Osteoblast (primary cell): ENCODE measurements around the gene PTGES2. TPM values are rescaled to one million over a fixed set of nuclear protein-coding genes. Genes with fewer than 3 reads are reported as not detected.

Experiments
- DNase-seq: peaks from one replicate; pipeline ENCODE4 v3.0.0; 2011; ENCODE audit warnings: low spot score, mixed read lengths; ENCODE audit not compliant: insufficient read length; ENCODE audit errors: missing footprints
- H2AFZ ChIP-seq: 2 replicates; pipeline ENCODE4 v1.6.0; 2011; ENCODE audit warnings: mild to moderate bottlenecking, low read length
- H3K27ac ChIP-seq: 2 replicates; pipeline ENCODE4 v1.5.1; 2011; ENCODE audit warnings: mild to moderate bottlenecking, low read depth, low read length, moderate library complexity
- H3K27me3 ChIP-seq: 2 replicates; pipeline ENCODE4 v1.6.0; 2012; ENCODE audit warnings: mild to moderate bottlenecking, control low read depth, inconsistent platforms, low read length, moderate library complexity; ENCODE audit not compliant: insufficient read depth
- H3K36me3 ChIP-seq: 2 replicates; pipeline ENCODE4 v1.5.1; 2011; ENCODE audit warnings: mild to moderate bottlenecking, low read length, control low read depth, moderate library complexity; ENCODE audit not compliant: insufficient read depth
- H3K4me1 ChIP-seq: 2 replicates; pipeline ENCODE4 v1.5.1; 2011; ENCODE audit warnings: mild to moderate bottlenecking, low read length, control low read depth, moderate library complexity; ENCODE audit not compliant: insufficient read depth
- H3K4me2 ChIP-seq: 2 replicates; pipeline ENCODE4 v1.6.0; 2011; ENCODE audit warnings: mild to moderate bottlenecking, low read length; ENCODE audit not compliant: insufficient read depth
- H3K4me3 ChIP-seq: fragments of 200-600 bp; sonication (generic); 3 replicates; pipeline ENCODE4 v1.5.1; 2012; ENCODE audit warnings: mild to moderate bottlenecking, low read length, inconsistent platforms; ENCODE audit not compliant: insufficient read depth
- H3K79me2 ChIP-seq: 2 replicates; pipeline ENCODE4 v1.6.0; 2012; ENCODE audit warnings: mild to moderate bottlenecking, low read length, control low read depth, inconsistent platforms; ENCODE audit not compliant: insufficient read depth
- H3K9me3 ChIP-seq: 2 replicates; pipeline ENCODE4 v1.5.1; 2011; ENCODE audit warnings: low read depth, low read length, control low read depth
- H4K20me1 ChIP-seq: 2 replicates; pipeline ENCODE4 v1.6.0; 2012; ENCODE audit warnings: mild to moderate bottlenecking, low read length, control low read depth; ENCODE audit not compliant: insufficient read depth
- CTCF ChIP-seq: IDR thresholded peaks from 2 replicates; pipeline ENCODE4 v1.5.1; 2011; ENCODE audit warnings: mild to moderate bottlenecking, low read depth, low read length, moderate library complexity; ENCODE audit errors: extremely low read depth
- total RNA-seq: library from RNA; depleted of rRNA; stranded (reverse); fragments of >200 nt; gene quantifications from 2 replicates; pipeline ENCODE4 v1.2.3, GENCODE V29; 2012

PTGES2 gene
- total RNA-seq, 1 donor, result 50.3 TPM

DNA sequence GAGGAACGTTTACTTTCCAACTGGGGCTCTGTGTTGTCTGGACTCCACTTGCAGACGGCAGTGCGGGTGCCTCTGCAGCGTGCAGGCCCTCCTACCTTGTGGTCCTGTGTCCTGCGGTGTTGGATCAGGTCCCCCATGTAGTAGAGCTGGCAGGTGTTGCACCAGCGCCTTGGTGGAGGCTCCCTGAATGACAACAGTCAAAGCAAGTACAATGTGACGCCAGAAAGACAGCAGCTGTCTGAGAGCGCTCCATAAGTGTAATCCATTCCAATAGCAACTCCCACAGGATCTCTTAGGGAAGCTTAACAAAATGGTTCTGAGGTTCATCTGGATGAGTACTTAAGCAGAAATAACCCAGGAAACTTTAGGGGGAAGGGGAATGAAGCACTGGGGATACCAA is 42.4 kb upstream of the PTGES2 start:
- Histone ChIP-seq H3K27me3 (no peaks in the 10 kb centered on the region), H3K9me3 (no peaks in the 10 kb centered on the region), H3K4me3 (no peak overlapping the region), H3K36me3 (peaks cover 57% of the 10 kb centered on the region), H4K20me1 (peaks cover 2% of the 10 kb centered on the region), H3K79me2 (peaks cover 7% of the 10 kb centered on the region), H3K4me2 (no peak overlapping the region), H3K27ac (no peak overlapping the region), H2AFZ (no peak overlapping the region), H3K4me1 (peaks cover 8% of the 10 kb centered on the region)
- TF ChIP-seq CTCF, result no peak
- peak; percentile 61 for DNase-seq

DNA sequence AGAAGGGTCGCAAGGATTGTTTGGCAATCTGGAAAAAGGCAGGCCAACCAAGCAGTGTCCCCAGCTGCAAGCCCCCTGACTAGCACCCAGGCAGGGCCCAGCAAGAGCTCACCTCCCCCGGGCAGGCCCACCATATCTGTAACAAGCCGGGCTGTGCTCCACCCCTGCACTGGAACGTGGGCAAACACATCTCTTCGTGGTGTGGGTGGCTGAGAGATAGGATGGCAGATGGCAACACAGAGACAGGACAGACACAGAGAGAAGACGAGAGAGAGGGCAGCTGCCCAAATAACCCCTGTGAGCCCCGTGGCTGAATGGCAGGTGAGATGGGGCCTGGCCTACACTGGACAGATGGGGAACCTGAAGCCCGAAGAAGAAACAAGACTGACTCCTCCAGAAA is 42.0 kb upstream of the PTGES2 start:
- H3K79me2 ChIP-seq, result peaks cover 7% of the 10 kb centered on the region
- H3K4me2 ChIP-seq, result no peak overlapping the region
- peak; percentile 21 for DNase-seq
- H3K27ac ChIP-seq, result no peak overlapping the region
- H3K27me3 ChIP-seq, result no peaks in the 10 kb centered on the region
- no peak overlapping the region for H2AFZ ChIP-seq
- peaks cover 5% of the 10 kb centered on the region for H4K20me1 ChIP-seq
- peaks cover 8% of the 10 kb centered on the region for H3K4me1 ChIP-seq
- H3K9me3 ChIP-seq, result no peaks in the 10 kb centered on the region
- peaks cover 55% of the 10 kb centered on the region for H3K36me3 ChIP-seq
- H3K4me3 ChIP-seq, result no peak overlapping the region
- no peak for TF ChIP-seq CTCF

DNA sequence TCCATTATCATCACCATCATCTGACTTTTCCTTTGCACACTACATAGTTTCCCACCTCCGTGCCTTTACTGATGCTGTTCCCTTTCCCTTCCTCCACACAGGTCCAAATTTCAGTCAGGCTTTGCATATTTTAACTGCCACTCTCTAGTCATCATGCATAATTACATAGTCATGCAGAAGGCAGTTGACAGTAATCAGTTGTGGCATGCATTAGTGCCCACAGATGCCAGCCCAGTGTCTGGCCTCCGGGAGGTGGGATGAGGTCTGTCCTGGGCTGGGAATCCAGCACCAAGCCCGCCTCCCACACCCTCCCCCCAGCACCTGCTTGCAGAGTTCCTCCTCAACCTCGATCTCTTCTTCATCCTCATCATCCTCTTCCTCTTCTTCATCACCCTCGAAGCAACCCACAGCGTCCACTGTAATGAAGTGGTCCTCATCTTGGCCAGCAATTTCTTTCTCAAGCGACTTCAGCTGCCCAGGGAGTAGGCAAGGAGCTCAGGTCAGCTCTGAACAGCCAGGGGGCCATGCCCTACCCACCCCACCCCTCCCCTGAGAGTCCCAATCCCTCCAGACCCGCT is 41.3 kb upstream of the PTGES2 start:
- H3K79me2 ChIP-seq, result peaks cover 5% of the 10 kb centered on the region
- no peak for TF ChIP-seq CTCF
- H3K27ac ChIP-seq, result no peak overlapping the region
- no peaks in the 10 kb centered on the region for H3K27me3 ChIP-seq
- no peaks in the 10 kb centered on the region for H3K9me3 ChIP-seq
- H3K4me2 ChIP-seq, result no peak overlapping the region
- no peak overlapping the region for H2AFZ ChIP-seq
- H3K4me1 ChIP-seq, result peaks cover 8% of the 10 kb centered on the region
- peaks cover 7% of the 10 kb centered on the region for H4K20me1 ChIP-seq
- no peak overlapping the region for H3K4me3 ChIP-seq
- peaks cover 49% of the 10 kb centered on the region for H3K36me3 ChIP-seq
- peak; percentile 69 for DNase-seq

DNA sequence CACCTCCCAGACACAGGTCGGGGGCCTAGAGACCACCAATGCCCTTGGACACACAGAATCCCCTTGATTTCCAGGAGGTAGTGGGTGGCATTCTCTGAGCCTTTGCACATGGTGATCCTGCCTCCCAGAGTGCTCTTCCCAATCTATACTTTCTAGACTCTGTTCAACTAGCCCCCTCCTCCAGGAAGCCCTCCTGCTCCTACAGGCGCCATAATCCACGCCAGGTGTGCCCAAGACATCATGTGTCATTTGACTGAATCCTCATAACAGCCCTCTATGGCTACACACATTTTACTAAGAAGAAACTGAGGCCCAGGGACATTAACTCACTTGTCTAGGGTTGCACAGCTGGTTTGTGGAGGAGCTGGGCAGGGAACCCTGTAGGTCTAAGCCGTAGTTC is 39.7 kb upstream of the PTGES2 start:
- Histone ChIP-seq H3K79me2 (peaks cover 14% of the 10 kb centered on the region), H3K4me2 (no peak overlapping the region), H3K27me3 (no peaks in the 10 kb centered on the region), H2AFZ (no peak overlapping the region), H3K36me3 (peaks cover 58% of the 10 kb centered on the region), H4K20me1 (peaks cover 18% of the 10 kb centered on the region), H3K4me1 (peaks cover 14% of the 10 kb centered on the region), H3K27ac (no peak overlapping the region), H3K9me3 (no peaks in the 10 kb centered on the region), H3K4me3 (no peak overlapping the region)
- peak; percentile 36 for DNase-seq
- no peak for TF ChIP-seq CTCF
